Panc1 (cell line): ENCODE data around the gene TTC23. TPM values are rescaled to one million over a fixed set of nuclear protein-coding genes. Genes with fewer than 3 reads are reported as not detected.

ENCODE experiments used
- ATAC-seq: fragments of 200-7000 bp; cut with Tn5 transposase; 2 replicates; pipeline ENCODE4 v1.9.1; 2020; ENCODE audit warnings: mild to moderate bottlenecking, moderate library complexity
- BruUV-seq: library from RNA; stranded (reverse); fragments of 400-500 nt; replicated peaks from 2 replicates; lab custom pipeline; 2021; lab: Mats Ljungman, UMichigan
- CTCF ChIA-PET: fragments of 300-600 bp; sonication (Branson Sonifier 250); formaldehyde crosslinking; loops from one replicate; lab custom pipeline; 2022; ENCODE audit warnings: antibody characterized with exemption; lab: Charles Lee
- POLR2A ChIA-PET: fragments of 300-600 bp; sonication (Branson Sonifier 250); formaldehyde crosslinking; loops from one replicate; lab custom pipeline; 2022; ENCODE audit warnings: antibody characterized with exemption; lab: Charles Lee
- DNase-seq: peaks from one replicate; pipeline ENCODE4 v3.0.0-alpha.2; 2010; ENCODE audit warnings: low read depth, low spot score
- H3K27ac ChIP-seq: 2 replicates; pipeline ENCODE4 v1.5.1; 2011; ENCODE audit warnings: mild to moderate bottlenecking, low read length, inconsistent platforms
- H3K27me3 ChIP-seq: fragments of 200-500 bp; sonication (Bioruptor generic); 2 replicates; pipeline ENCODE4 v1.6.0; 2014; ENCODE audit warnings: low read length, inconsistent platforms; ENCODE audit not compliant: control insufficient read depth, insufficient read depth
- H3K36me3 ChIP-seq: fragments of 200-500 bp; sonication (Bioruptor generic); 2 replicates; pipeline ENCODE4 v1.5.1; 2014; ENCODE audit warnings: inconsistent platforms, mild to moderate bottlenecking, low read length, moderate library complexity; ENCODE audit not compliant: control insufficient read depth, insufficient read depth
- H3K4me1 ChIP-seq: 2 replicates; pipeline ENCODE4 v1.5.1; 2011; ENCODE audit warnings: inconsistent platforms, mild to moderate bottlenecking, low read length, moderate library complexity; ENCODE audit not compliant: control insufficient read depth, insufficient read depth
- H3K4me3 ChIP-seq, 2 experiments: 2 replicates each; pipeline ENCODE4 v1.5.1; 2011 to 2012; ENCODE audit warnings: low read depth in 2 of 2, low read length in 2 of 2, mild to moderate bottlenecking in 2 of 2, inconsistent platforms in 1 of 2, moderate library complexity in 1 of 2
- H3K9me3 ChIP-seq: fragments of 200-500 bp; sonication (Bioruptor generic); 2 replicates; pipeline ENCODE4 v1.5.1; 2014; ENCODE audit warnings: low read depth, mild to moderate bottlenecking, inconsistent platforms, low read length, moderate library complexity; ENCODE audit not compliant: control insufficient read depth, insufficient read depth
- CTCF ChIP-seq: fragments of 450-650 bp; IDR thresholded peaks from 2 replicates; pipeline ENCODE4 v1.5.1; 2017; ENCODE audit warnings: mild to moderate bottlenecking
- POLR2AphosphoS5 ChIP-seq: IDR thresholded peaks from 2 replicates; pipeline ENCODE4 v1.6.1; 2012; ENCODE audit warnings: mild to moderate bottlenecking, low read depth, low read length, moderate library complexity
- REST ChIP-seq, 2 experiments: IDR thresholded peaks; 2 replicates each; pipeline ENCODE4 v1.6.1; 2011 to 2012; ENCODE audit warnings: low read depth in 2 of 2, control low read depth in 1 of 2, low read length in 1 of 2, mild to moderate bottlenecking in 1 of 2, moderate library complexity in 1 of 2; ENCODE audit not compliant: insufficient read depth in 1 of 2
- SIN3A ChIP-seq: IDR thresholded peaks from 2 replicates; pipeline ENCODE4 v1.6.1; 2012; ENCODE audit warnings: low read depth, mild to moderate bottlenecking, low read length, moderate library complexity, borderline replicate concordance; ENCODE audit not compliant: insufficient read depth
- TCF7L2 ChIP-seq: IDR thresholded peaks from 2 replicates; pipeline ENCODE4 v1.6.1; 2011; ENCODE audit warnings: mild to moderate bottlenecking, low read depth, low read length, inconsistent platforms
- in situ Hi-C: cut with HindIII; loops from 2 replicates; pipeline ENCODE4 v1.10.0; 2016; ENCODE audit warnings: low sequenced_read_pairs, low pct_unique_long_range_greater_than_20kb
- intact Hi-C: fragments of 100-400 bp; cut with micrococcal nuclease; formaldehyde crosslinking; loops from one replicate; pipeline ENCODE4 v1.10.0; 2022; ENCODE audit not compliant: unreplicated experiment
- total RNA-seq: library from RNA; stranded (reverse); gene quantifications from one replicate; pipeline ENCODE4 v1.2.1, GENCODE V29; 2021; ENCODE audit not compliant: unreplicated experiment

TTC23 gene
- total RNA-seq, 1 experiment from 2014 or later = 21.7 TPM

GRCh38 chr15:99098991-99099390 is 150.4 kb downstream of the TTC23 start:
- in situ Hi-C loops = no loop called here
- no peak for TF ChIP-seq SIN3A
- TF ChIP-seq REST (IDR thresholded peaks at IDR 0.05; ENCODE audit: insufficient read depth in 1 of 2, low read depth in 2 of 2, low read length in 1 of 2) = no peak
- no peak for TF ChIP-seq CTCF
- no peak for TF ChIP-seq TCF7L2
- no peak for TF ChIP-seq POLR2AphosphoS5
- DNase-seq (no peak), ATAC-seq (no peak)
- intact Hi-C loops = no loop called here
- Histone ChIP-seq H3K27ac (no peak overlapping the region), H3K4me1 (no peaks in the 10 kb centered on the region), H3K9me3 (no peaks in the 10 kb centered on the region), H3K27me3 (no peaks in the 10 kb centered on the region), H3K4me3 (no peak overlapping the region), H3K36me3 (no peaks in the 10 kb centered on the region)
- ChIA-PET POLR2A (interaction anchor here (0.7 kb wide), 1 partner anchor 660 kb away, joined by 5 read pairs; no protein-coding TSS in a partner anchor), CTCF (interaction anchor here (0.8 kb wide), 1 partner anchor 115 kb away, joined by 3 read pairs; no protein-coding TSS in a partner anchor)
- BruUV-seq = no TSS peak

GRCh38 chr15:99098426-99098825 is 151.0 kb downstream of the TTC23 start:
- Histone ChIP-seq H3K27ac (no peak overlapping the region), H3K9me3 (no peaks in the 10 kb centered on the region), H3K36me3 (no peaks in the 10 kb centered on the region), H3K27me3 (no peaks in the 10 kb centered on the region), H3K4me1 (no peaks in the 10 kb centered on the region), H3K4me3 (no peak overlapping the region)
- TF ChIP-seq TCF7L2 = no peak
- TF ChIP-seq REST (IDR thresholded peaks at IDR 0.05; ENCODE audit: insufficient read depth in 1 of 2, low read depth in 2 of 2, low read length in 1 of 2) = no peak
- no peak for TF ChIP-seq SIN3A
- TF ChIP-seq POLR2AphosphoS5 = no peak
- TF ChIP-seq CTCF = no peak
- POLR2A ChIA-PET = interaction anchor here (0.7 kb wide), 1 partner anchor 661 kb away, joined by 5 read pairs; no protein-coding TSS in a partner anchor
- CTCF ChIA-PET = interaction anchor here (0.8 kb wide), 1 partner anchor 116 kb away, joined by 3 read pairs; no protein-coding TSS in a partner anchor
- intact Hi-C loops (no loop called here), in situ Hi-C loops (no loop called here)
- no TSS peak for BruUV-seq
- ATAC-seq (no peak), DNase-seq (no peak)
